GM19397 (cell line): ENCODE results near the gene EIF4G3.
"Not testable (repeated sequence)": the region's sequence is repeated elsewhere in the genome, so short reads cannot be mapped to it uniquely, and the experiment has no call there.

Source experiments
- ATAC-seq: cut with Tn5 transposase; IDR thresholded peaks from one replicate; pipeline ENCODE4 v1.9.1; 2021; ENCODE audit warnings: mild to moderate bottlenecking, moderate library complexity; ENCODE audit not compliant: unreplicated experiment

EIF4G3 gene

DNA sequence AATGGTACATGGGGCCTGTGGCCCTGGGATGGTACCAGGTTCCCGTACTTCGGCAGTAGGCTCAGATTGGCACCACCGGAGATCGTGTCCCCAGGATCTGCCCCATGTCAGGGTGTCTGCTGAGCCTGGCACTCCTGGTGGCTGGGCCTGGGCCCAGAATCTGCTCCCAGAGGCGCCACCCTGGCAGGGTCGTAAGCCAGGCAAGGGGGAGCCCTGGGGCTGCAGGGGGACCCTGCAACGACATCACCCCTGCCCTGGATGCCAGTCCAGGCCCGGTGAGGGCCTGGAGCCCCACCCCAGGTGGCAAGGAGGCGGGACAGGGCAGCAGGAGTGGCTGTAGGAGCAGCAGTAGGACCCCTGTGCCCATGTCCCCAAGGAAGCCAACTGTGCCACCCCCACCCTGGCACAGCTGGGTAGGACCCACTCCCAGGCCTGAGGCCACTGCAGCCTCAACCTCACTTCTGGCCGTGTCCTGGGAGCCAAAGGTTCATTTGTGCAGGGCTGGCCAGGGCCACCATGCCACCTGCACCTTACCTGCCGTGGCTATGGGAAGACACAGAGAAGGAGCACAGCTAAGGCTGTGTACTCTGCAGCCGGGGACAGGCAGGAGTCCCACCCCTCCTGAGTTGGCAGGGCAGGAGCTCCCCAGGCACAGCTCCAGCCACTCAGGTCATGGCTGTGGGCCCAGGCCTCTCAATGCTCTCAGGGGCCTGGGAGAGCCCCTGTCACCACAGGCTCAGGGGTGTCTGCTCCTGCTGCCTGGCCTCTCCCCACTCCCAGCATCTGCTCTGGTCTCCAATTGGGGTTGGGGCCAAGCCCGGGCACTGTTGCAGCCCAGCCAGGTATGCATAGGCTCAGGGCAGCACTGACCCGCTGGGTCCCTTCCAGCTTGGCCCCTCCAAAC, 141.7 kb downstream of the EIF4G3 start:
- ATAC-seq, result no peak

DNA sequence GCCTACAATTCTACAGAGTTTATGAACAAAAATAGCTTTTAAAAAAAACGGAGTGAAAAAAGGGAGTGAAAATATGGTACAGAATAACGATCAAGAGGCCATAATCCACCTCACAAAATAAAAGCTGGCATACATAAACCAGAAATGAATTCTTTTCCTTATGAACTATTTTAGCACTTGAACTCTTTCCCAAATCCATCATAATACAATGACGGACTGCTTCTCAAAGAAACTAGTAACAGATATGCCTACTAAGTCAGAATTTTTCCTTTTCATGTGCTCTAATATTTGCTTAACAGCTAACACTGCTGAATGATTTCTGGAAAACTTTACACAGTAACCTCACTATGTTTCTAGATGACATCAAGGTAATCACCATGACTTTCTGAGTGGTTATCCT, 144.0 kb downstream of the EIF4G3 start:
- no peak for ATAC-seq

GRCh38 chr1:21030181-21030580, 146.5 kb downstream of the EIF4G3 start:
- no peak for ATAC-seq

DNA sequence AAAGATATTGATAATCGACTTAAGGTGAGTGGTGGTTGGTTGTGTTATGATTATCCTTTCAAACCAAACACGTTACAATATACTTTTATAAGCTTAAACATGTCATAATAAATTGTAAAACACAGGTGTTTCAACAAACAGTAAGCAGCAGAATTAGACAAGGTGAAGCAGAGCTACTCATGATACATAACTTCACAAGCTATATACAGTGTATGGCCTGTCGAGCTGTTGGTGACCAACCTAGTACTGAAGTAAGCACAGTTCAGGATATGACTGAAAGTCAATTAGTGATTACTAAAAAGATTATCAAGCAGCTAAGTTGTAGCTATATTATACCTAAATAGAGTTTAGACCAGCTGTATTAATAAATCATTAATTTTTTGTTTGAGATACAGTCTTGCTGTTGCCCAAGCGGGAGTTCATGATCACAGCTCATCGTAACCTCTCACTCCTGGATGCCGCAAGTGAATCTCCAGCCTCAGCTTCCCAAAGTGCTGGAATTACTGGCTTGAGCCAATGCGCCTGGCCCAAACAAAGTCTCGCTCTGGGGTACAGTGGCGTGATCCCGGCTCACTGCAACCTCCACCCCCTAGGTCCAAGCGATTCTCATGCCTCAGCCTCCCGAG, 148.1 kb downstream of the EIF4G3 start:
- ATAC-seq, result no peak

GRCh38 chr1:21027805-21028204, 148.9 kb downstream of the EIF4G3 start:
- ATAC-seq, result no peak

DNA sequence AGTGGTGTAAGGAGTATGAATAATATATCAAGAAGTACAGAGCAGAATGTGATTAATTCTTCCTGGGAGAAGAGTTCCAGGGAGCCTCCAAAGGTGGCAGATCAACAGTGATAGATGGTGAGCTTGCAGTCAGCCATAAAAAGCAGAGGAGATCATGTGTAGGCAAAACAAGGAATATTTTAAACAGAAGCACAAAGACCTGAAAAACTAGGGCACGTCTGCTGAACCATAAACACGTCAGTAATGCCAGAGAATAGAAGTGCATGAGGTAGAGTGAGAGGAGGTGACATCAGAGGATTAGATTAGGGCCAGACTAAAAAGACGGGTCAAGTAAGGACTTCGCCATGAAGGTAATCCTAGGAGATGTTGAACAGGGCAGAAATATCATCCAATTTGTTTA, 151.8 kb downstream of the EIF4G3 start:
- ATAC-seq, result no peak

GRCh38 chr1:21024136-21024896, 152.4 kb downstream of the EIF4G3 start:
- ATAC-seq, result not testable (repeated sequence)

- peak; percentile 90 for ATAC-seq
These were observed 154.2 kb downstream of the EIF4G3 start for GRCh38 chr1:21022279-21023040.

DNA sequence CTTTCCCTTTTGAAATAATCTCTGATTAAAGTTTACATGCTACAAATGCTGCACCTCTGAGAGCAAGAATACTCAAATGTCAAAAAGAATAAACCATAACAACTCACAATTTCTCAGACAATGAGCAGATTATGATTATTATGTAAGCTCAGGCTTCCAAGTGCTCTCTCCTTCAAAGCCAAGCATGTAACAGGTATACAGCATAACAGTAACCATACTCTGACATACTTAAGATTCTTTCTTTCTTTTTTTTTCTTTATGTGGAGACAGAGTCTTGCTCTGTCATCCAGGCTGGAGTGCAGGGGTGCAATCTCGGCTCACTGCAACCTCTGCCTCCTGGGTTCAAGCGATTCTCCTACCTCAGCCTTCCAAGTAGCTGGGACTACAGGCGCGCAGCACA, 155.4 kb downstream of the EIF4G3 start:
- ATAC-seq, result no peak

- no peak for ATAC-seq
These were observed 156.5 kb downstream of the EIF4G3 start for GRCh38 chr1:21020151-21020550.

DNA sequence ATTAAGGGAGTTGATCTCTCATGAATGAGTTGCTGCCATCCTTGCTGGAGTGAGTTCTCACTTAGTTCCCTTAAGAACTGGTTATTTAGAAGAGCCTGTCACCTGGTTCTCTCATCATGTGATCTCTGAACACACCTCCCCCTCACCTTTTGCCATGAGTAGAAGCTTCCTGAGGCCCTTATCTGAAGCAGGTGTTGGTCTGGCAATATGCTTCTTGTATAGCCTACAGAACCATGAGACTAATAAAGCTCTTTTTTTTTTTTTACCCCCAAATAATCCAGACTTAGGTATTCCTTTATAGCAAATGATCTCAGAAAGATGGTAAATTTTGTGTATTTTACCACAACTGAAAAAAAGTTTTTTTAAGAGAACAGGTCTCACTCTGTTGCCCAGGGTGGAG, 158.0 kb downstream of the EIF4G3 start:
- no peak for ATAC-seq

DNA sequence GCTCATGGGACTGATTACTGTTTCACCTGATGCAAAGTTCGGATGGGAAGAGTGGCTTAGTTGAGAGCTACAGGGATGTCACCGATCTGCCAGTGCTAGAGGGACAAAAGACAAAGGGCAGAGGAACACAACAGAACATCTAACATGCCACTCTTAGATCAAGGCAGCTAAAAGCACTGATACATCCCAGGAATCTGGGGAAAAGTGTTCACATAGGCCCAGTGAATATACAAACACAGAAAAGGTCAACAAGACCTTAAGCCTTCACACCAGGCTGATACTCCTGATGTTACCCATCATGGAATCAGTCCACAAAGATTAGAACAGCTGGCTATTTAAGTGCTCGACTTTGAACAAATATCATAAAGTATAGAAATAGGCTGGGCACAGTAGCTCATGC, 163.2 kb downstream of the EIF4G3 start:
- no peak for ATAC-seq

GRCh38 chr1:21012937-21013336, 163.8 kb downstream of the EIF4G3 start:
- ATAC-seq, result no peak

- no peak for ATAC-seq
These were observed 168.8 kb downstream of the EIF4G3 start for GRCh38 chr1:21007876-21008275.

- no peak for ATAC-seq
These were observed 171.0 kb downstream of the EIF4G3 start for GRCh38 chr1:21005466-21006239.

DNA sequence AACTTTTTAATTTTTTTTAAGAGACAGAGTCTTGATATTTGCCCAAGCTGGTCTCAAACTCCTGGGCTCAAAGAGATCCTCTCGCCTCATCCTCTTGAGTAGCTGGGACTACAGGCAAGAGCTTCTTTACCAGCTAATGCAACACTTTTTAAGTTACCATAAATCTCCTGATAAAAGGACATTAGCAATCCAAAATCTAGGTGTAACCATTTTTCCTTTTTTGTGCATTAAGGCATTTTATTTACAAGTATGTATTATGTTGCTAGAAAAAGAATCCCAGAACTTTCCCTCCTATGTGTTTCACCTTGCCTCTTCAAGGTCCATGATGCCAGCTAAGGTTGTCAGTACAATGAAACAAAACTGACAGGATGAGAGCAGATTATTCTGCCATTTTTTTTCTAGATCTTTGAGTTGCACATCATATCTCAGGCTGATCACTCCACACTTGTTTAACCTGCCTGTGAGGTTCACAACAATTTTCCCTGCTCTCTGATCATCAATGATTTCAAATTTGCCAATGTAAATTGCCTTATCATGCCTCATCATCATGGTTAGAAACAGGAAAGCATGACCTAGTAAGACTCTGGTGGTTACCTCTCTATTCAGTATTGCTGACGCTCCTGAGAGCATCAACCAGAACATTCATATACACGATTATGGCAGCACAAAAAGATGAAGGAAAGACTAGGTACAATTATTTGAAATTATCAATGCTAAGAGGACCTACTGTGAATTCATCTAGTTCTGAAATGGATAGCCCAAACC, 173.2 kb downstream of the EIF4G3 start:
- no peak for ATAC-seq

DNA sequence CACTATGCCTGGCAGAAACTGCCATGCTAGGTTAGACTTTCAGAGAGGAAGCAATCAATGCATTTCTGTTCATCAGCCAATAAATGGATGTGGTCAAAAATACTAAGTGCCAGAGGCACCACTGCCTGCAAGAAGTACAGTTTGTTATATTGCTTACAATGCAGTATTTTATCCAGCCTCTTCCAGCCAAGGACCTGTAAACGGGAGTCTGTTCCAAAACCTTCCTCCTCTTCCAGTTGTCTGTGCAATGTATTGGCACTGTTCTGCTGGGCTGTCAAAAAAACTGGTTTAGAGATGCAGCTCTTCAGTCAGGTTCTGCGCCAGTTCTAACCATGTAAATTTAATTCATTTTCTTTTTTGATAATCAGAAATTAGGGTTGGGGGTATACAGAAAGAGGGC, 175.7 kb downstream of the EIF4G3 start:
- ATAC-seq, result no peak

DNA sequence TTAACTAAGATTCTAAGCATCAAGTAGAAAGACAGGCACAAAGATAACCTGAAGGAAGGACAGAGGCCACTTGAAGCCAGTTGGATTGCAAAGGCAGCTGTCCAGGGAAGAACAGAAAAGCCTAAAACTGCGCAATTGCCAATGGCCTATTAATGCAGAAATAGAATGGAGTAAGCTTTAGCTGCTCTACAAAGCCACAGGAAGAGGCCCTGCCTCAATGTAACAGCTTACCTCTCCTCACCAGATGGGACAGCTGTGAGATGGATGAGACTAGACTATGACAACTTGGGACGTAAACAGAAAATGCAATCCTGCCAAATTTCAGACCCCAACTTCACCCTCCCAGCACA, 176.5 kb downstream of the EIF4G3 start:
- no peak for ATAC-seq

DNA sequence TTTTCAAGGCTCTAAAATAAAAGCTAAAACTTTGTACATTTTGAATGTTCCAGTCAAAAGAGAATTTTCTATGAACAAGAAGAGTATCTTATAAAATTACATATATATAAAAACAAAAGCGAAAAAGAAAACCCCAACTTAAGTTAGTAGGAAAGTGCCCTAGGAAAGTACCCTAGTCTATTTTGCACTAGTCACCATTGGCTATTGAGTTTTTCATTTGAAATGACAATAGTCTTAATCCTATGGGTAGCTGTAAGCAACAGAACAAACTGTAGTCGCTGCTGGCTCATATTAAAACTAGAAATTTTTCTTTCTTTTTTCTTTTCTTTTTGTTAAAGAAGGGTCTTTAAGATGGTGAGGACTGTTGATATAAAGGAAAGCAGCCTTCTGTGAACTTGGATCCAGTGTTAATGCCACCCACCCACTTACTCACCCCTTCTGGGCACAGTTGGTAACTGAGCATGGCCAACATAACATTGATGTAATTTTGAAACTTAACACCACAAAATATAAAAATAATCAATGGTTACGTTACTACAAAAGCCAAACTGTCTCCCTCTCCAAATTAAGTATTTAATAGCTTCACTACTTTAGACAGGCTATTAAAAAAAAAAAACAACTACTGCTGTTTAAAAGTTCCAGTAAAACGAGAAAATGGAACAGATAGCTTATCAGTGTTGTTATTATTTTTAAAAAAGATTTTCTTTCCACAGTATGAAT, 177.0 kb downstream of the EIF4G3 start:
- ATAC-seq, result no peak
